GM23338 (cell line): Measurements from ENCODE around the gene COL18A1. TPM values are rescaled to one million over a fixed set of nuclear protein-coding genes. Genes with fewer than 3 reads are reported as not detected.

Experiments
- ATAC-seq: fragments of 200-7000 bp; cut with Tn5 transposase; 3 replicates; pipeline ENCODE4 v1.9.1; 2020
- DNase-seq: peaks from one replicate; pipeline ENCODE4 v3.0.0-alpha.2; 2015; ENCODE audit warnings: low spot score
- H2AFZ ChIP-seq: fragments of 200-600 bp; sonication (generic); 2 replicates; pipeline ENCODE4 v1.8.0; 2016; ENCODE audit warnings: antibody characterized with exemption, mild to moderate bottlenecking, moderate library complexity
- H3F3A ChIP-seq: fragments of 200-600 bp; sonication (generic); replicated peaks from 2 replicates; pipeline ENCODE4 v1.8.0; 2017; ENCODE audit warnings: antibody characterized with exemption, mixed run types, low read depth
- H3K27ac ChIP-seq: fragments of 200-600 bp; sonication (generic); 2 replicates; pipeline ENCODE4 v1.6.1; 2016; ENCODE audit warnings: low read depth
- H3K27me3 ChIP-seq: fragments of 200-600 bp; sonication (generic); 2 replicates; pipeline ENCODE4 v1.8.0; 2016; ENCODE audit warnings: mild to moderate bottlenecking, mixed run types, moderate library complexity; ENCODE audit not compliant: insufficient read depth
- H3K36me3 ChIP-seq: fragments of 200-600 bp; sonication (generic); 2 replicates; pipeline ENCODE4 v1.8.0; 2016; ENCODE audit warnings: mild to moderate bottlenecking; ENCODE audit not compliant: insufficient read depth
- H3K4me1 ChIP-seq: fragments of 200-600 bp; sonication (generic); 2 replicates; pipeline ENCODE4 v1.8.0; 2016; ENCODE audit warnings: mild to moderate bottlenecking, moderate library complexity; ENCODE audit not compliant: insufficient read depth
- H3K4me2 ChIP-seq: fragments of 200-600 bp; sonication (generic); 2 replicates; pipeline ENCODE4 v1.7.1; 2017; ENCODE audit warnings: mixed run types
- H3K4me3 ChIP-seq: fragments of 200-600 bp; sonication (generic); 2 replicates; pipeline ENCODE4 v1.6.1; 2016; ENCODE audit warnings: mixed run types
- H3K79me2 ChIP-seq: fragments of 200-600 bp; sonication (generic); replicated peaks from 2 replicates; pipeline ENCODE4 v1.8.0; 2017; ENCODE audit warnings: mild to moderate bottlenecking; ENCODE audit not compliant: insufficient read depth
- H3K9me2 ChIP-seq: fragments of 200-600 bp; sonication (generic); 2 replicates; pipeline ENCODE4 v1.8.0; 2017; ENCODE audit not compliant: insufficient read depth
- H4K20me1 ChIP-seq: fragments of 200-600 bp; sonication (generic); replicated peaks from 2 replicates; pipeline ENCODE4 v1.8.0; 2017; ENCODE audit warnings: mild to moderate bottlenecking; ENCODE audit not compliant: insufficient read depth
- H3K27ac Mint-ChIP-seq: 2 replicates; pipeline ENCODE4 v1.8.0; 2020; ENCODE audit warnings: inconsistent platforms, mild to moderate bottlenecking, moderate library complexity, mixed read lengths
- H3K27me3 Mint-ChIP-seq: 3 replicates; pipeline ENCODE4 v1.8.0; 2022; ENCODE audit warnings: low read depth, mild to moderate bottlenecking, moderate library complexity, mixed read lengths, inconsistent platforms; ENCODE audit not compliant: insufficient read depth, poor library complexity
- H3K36me3 Mint-ChIP-seq: 3 replicates; pipeline ENCODE4 v1.8.0; 2021; ENCODE audit warnings: low read depth, mild to moderate bottlenecking, inconsistent platforms, moderate library complexity, mixed read lengths
- H3K4me1 Mint-ChIP-seq: 3 replicates; pipeline ENCODE4 v1.8.0; 2020; ENCODE audit warnings: mild to moderate bottlenecking, inconsistent platforms, mixed read lengths
- H3K4me3 Mint-ChIP-seq: 3 replicates; pipeline ENCODE4 v1.8.0; 2021; ENCODE audit warnings: moderate library complexity, mild to moderate bottlenecking, inconsistent platforms, mixed read lengths
- H3K9me3 Mint-ChIP-seq: 3 replicates; pipeline ENCODE4 v1.8.0; 2020; ENCODE audit warnings: moderate library complexity, mild to moderate bottlenecking, inconsistent platforms, mixed read lengths
- CREB1 ChIP-seq: fragments of 250-450 bp; sonication (Bioruptor Pico); IDR thresholded peaks from 2 replicates; pipeline ENCODE4 v1.5.0; 2020; ENCODE audit warnings: low read depth, mild to moderate bottlenecking, moderate library complexity
- EZH2 ChIP-seq: fragments of 200-600 bp; sonication (generic); IDR thresholded peaks from one replicate; pipeline ENCODE4 v1.8.0; 2017; ENCODE audit warnings: antibody characterized with exemption, mild to moderate bottlenecking, low read depth; ENCODE audit not compliant: unreplicated experiment
- EZH2phosphoT487 ChIP-seq: fragments of 200-600 bp; sonication (generic); IDR thresholded peaks from one replicate; pipeline ENCODE4 v1.8.1; 2018; ENCODE audit warnings: antibody characterized with exemption; ENCODE audit not compliant: unreplicated experiment
- JUNB ChIP-seq: IDR thresholded peaks from one replicate; pipeline ENCODE4 v1.6.1; 2016; ENCODE audit warnings: antibody characterized with exemption; ENCODE audit not compliant: unreplicated experiment
- NANOG ChIP-seq: IDR thresholded peaks from 2 replicates; pipeline ENCODE4 v1.6.1; 2016; ENCODE audit warnings: antibody characterized with exemption, borderline replicate concordance
- ZNF114 ChIP-seq: fragments of 250-450 bp; sonication (Bioruptor Pico); IDR thresholded peaks from 2 replicates; pipeline ENCODE4 v1.5.0; 2020; ENCODE audit warnings: mild to moderate bottlenecking, moderate library complexity
- ZNF331 ChIP-seq: fragments of 250-450 bp; sonication (Bioruptor Pico); IDR thresholded peaks from 2 replicates; pipeline ENCODE4 v1.5.0; 2020; ENCODE audit warnings: low read depth, mild to moderate bottlenecking, moderate library complexity
- polyA plus RNA-seq: library from polyadenylated mRNA; unstranded; fragments of >200 nt; fragmentation: Nextera tagmentation; extraction: Ambion mirVana; gene quantifications from 2 replicates; pipeline ENCODE4 v1.2.1, GENCODE V29; 2016
- total RNA-seq: library from RNA; depleted of rRNA; stranded (reverse); fragments of >200 nt; shearing (Covaris generic); gene quantifications from 2 replicates; pipeline ENCODE4 v1.2.3, GENCODE V29; 2014
- TF ChIP-seq, protein P1 (sequence below): fragments of 250-450 bp; sonication (Bioruptor Pico); IDR thresholded peaks from 2 replicates; pipeline ENCODE4 v1.5.0; 2020; ENCODE audit warnings: mild to moderate bottlenecking, moderate library complexity
- TF ChIP-seq, protein P2 (sequence below), 2 experiments: fragments of 200-600 bp in 1 of 2; sonication (generic) in 1 of 2; conservative IDR thresholded peaks; 2 replicates each; pipeline versions ENCODE4 v1.5.1 to v1.6.1; 2016 to 2017; ENCODE audit warnings: antibody characterized with exemption in 2 of 2, low read depth in 2 of 2, mild to moderate bottlenecking in 2 of 2, moderate library complexity in 1 of 2
- TF ChIP-seq, protein P3 (sequence below): IDR thresholded peaks from 2 replicates; pipeline ENCODE4 v1.6.1; 2016; ENCODE audit warnings: antibody characterized with exemption

The COL18A1 gene
- total and polyA plus RNA-seq, 2 experiments from 2014 or later, result 38.4 to 430 TPM

DNA sequence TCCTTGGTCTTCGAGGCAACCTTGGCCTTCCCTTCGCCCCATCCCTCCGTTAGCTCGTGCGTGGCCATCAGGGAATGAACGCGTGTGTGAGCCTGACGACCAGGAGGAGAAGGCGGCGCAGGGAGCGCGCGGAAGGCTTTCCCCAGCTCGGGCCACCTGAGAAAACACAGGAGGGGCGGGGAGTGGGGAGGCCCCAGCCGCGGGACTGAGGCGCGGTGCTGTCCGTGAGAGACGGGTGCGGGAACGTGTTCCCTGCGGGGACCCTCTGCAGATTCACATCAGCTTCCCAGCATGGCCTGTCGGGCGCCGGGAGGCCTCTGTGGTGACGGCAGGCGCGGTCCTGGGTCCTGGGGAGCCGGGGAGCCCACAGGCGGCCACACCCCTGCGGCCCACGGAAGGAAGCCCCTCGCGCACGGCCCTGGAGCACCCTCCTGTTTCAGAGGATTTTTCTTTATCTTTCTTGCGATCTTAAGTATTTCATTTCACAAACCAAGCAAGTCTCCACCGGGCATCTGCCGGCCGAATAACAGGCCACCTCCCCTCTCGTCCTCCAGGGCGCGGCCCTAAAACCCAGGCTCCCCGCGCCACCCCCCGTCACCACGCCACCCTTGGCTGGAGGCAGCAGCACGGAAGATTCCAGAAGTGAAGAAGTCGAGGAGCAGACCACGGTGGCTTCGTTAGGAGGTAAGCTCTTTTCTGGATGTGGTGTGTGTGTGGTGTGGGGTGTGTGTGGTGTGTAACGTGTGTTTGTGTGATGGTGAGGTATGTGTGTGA lies 71.0 kb downstream of the COL18A1 start:
- Histone ChIP-seq H3K27me3 (no peaks in the 10 kb centered on the region), H2AFZ (no peak overlapping the region), H3F3A (peaks cover 21% of the 10 kb centered on the region), H3K4me3 (no peak overlapping the region), H3K4me1 (no peaks in the 10 kb centered on the region), H3K27ac (no peak overlapping the region), H3K79me2 (peaks cover 33% of the 10 kb centered on the region), H3K36me3 (peaks cover 17% of the 10 kb centered on the region), H3K4me2 (no peak overlapping the region), H4K20me1 (peaks cover 15% of the 10 kb centered on the region; the same call in 1 of the 2 replicates), H3K9me2 (no peaks in the 10 kb centered on the region)
- TF ChIP-seq EZH2, result no peak
- no peak for TF ChIP-seq ZNF114
- no peak for TF ChIP-seq CREB1
- TF ChIP-seq EZH2phosphoT487, result no peak
- H3K27me3 Mint-ChIP-seq, result peaks cover 24% of the 10 kb centered on the region
- H3K4me1 Mint-ChIP-seq, result peaks cover 15% of the 10 kb centered on the region
- no peak overlapping the region for H3K27ac Mint-ChIP-seq
- no peak for ATAC-seq
- DNase-seq, result no peak
- no peak overlapping the region for H3K4me3 Mint-ChIP-seq
- H3K9me3 Mint-ChIP-seq, result peaks cover 8% of the 10 kb centered on the region
- H3K36me3 Mint-ChIP-seq, result peaks cover 51% of the 10 kb centered on the region

DNA sequence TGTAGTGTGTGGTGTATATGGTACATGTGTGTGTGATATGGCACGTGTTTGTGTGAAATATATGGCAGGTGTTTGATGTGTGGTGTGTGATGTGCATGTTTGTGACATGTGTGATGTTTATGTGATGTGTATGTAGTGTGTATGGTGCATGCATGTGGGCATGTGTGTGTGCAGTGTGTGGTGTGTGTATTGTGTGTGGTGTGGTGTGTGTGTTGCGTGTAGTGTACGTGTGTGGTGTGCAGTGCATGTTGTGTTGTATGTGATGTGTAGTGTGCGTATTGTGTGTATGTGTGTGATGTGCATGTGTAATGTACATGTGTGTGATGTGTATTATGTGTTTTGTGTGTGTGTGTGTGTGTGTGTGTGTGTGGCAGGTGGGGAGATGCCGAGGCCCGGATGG lies 71.6 kb downstream of the COL18A1 start:
- Mint-ChIP-seq H3K4me3 (no peak overlapping the region), H3K36me3 (peaks cover 48% of the 10 kb centered on the region), H3K27ac (no peak overlapping the region), H3K27me3 (peaks cover 22% of the 10 kb centered on the region), H3K9me3 (peaks cover 8% of the 10 kb centered on the region), H3K4me1 (peaks cover 9% of the 10 kb centered on the region)
- Histone ChIP-seq H3K4me1 (no peaks in the 10 kb centered on the region), H3F3A (peaks cover 21% of the 10 kb centered on the region), H3K36me3 (peaks cover 17% of the 10 kb centered on the region), H3K4me2 (no peak overlapping the region), H3K9me2 (no peaks in the 10 kb centered on the region), H4K20me1 (peaks cover 9% of the 10 kb centered on the region; the same call in 1 of the 2 replicates), H3K27ac (no peak overlapping the region), H3K79me2 (peaks cover 27% of the 10 kb centered on the region), H2AFZ (no peak overlapping the region), H3K4me3 (no peak overlapping the region), H3K27me3 (no peaks in the 10 kb centered on the region)
- ATAC-seq, result no peak
- TF ChIP-seq ZNF331 (CRISPR knock-in tag) (no peak), CREB1 (no peak), JUNB (no peak), ZNF114 (no peak), EZH2phosphoT487 (no peak), NANOG (no peak), EZH2 (no peak)
- TF ChIP-seq, protein P1, sequence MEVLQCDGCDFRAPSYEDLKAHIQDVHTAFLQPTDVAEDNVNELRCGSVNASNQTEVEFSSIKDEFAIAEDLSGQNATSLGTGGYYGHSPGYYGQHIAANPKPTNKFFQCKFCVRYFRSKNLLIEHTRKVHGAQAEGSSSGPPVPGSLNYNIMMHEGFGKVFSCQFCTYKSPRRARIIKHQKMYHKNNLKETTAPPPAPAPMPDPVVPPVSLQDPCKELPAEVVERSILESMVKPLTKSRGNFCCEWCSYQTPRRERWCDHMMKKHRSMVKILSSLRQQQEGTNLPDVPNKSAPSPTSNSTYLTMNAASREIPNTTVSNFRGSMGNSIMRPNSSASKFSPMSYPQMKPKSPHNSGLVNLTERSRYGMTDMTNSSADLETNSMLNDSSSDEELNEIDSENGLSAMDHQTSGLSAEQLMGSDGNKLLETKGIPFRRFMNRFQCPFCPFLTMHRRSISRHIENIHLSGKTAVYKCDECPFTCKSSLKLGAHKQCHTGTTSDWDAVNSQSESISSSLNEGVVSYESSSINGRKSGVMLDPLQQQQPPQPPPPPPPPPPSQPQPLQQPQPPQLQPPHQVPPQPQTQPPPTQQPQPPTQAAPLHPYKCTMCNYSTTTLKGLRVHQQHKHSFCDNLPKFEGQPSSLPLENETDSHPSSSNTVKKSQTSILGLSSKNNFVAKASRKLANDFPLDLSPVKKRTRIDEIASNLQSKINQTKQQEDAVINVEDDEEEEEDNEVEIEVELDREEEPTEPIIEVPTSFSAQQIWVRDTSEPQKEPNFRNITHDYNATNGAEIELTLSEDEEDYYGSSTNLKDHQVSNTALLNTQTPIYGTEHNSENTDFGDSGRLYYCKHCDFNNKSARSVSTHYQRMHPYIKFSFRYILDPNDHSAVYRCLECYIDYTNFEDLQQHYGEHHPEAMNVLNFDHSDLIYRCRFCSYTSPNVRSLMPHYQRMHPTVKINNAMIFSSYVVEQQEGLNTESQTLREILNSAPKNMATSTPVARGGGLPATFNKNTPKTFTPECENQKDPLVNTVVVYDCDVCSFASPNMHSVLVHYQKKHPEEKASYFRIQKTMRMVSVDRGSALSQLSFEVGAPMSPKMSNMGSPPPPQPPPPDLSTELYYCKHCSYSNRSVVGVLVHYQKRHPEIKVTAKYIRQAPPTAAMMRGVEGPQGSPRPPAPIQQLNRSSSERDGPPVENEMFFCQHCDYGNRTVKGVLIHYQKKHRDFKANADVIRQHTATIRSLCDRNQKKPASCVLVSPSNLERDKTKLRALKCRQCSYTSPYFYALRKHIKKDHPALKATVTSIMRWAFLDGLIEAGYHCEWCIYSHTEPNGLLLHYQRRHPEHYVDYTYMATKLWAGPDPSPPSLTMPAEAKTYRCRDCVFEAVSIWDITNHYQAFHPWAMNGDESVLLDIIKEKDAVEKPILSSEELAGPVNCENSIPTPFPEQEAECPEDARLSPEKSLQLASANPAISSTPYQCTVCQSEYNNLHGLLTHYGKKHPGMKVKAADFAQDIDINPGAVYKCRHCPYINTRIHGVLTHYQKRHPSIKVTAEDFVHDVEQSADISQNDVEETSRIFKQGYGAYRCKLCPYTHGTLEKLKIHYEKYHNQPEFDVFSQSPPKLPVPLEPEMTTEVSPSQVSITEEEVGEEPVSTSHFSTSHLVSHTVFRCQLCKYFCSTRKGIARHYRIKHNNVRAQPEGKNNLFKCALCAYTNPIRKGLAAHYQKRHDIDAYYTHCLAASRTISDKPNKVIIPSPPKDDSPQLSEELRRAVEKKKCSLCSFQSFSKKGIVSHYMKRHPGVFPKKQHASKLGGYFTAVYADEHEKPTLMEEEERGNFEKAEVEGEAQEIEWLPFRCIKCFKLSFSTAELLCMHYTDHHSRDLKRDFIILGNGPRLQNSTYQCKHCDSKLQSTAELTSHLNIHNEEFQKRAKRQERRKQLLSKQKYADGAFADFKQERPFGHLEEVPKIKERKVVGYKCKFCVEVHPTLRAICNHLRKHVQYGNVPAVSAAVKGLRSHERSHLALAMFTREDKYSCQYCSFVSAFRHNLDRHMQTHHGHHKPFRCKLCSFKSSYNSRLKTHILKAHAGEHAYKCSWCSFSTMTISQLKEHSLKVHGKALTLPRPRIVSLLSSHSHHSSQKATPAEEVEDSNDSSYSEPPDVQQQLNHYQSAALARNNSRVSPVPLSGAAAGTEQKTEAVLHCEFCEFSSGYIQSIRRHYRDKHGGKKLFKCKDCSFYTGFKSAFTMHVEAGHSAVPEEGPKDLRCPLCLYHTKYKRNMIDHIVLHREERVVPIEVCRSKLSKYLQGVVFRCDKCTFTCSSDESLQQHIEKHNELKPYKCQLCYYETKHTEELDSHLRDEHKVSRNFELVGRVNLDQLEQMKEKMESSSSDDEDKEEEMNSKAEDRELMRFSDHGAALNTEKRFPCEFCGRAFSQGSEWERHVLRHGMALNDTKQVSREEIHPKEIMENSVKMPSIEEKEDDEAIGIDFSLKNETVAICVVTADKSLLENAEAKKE (CRISPR knock-in tag), result no peak
- TF ChIP-seq, protein P2, sequence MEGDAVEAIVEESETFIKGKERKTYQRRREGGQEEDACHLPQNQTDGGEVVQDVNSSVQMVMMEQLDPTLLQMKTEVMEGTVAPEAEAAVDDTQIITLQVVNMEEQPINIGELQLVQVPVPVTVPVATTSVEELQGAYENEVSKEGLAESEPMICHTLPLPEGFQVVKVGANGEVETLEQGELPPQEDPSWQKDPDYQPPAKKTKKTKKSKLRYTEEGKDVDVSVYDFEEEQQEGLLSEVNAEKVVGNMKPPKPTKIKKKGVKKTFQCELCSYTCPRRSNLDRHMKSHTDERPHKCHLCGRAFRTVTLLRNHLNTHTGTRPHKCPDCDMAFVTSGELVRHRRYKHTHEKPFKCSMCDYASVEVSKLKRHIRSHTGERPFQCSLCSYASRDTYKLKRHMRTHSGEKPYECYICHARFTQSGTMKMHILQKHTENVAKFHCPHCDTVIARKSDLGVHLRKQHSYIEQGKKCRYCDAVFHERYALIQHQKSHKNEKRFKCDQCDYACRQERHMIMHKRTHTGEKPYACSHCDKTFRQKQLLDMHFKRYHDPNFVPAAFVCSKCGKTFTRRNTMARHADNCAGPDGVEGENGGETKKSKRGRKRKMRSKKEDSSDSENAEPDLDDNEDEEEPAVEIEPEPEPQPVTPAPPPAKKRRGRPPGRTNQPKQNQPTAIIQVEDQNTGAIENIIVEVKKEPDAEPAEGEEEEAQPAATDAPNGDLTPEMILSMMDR (conservative IDR thresholded peaks at IDR 0.05; ENCODE audit: low read depth in 2 of 2), result no peak
- TF ChIP-seq, protein P3, sequence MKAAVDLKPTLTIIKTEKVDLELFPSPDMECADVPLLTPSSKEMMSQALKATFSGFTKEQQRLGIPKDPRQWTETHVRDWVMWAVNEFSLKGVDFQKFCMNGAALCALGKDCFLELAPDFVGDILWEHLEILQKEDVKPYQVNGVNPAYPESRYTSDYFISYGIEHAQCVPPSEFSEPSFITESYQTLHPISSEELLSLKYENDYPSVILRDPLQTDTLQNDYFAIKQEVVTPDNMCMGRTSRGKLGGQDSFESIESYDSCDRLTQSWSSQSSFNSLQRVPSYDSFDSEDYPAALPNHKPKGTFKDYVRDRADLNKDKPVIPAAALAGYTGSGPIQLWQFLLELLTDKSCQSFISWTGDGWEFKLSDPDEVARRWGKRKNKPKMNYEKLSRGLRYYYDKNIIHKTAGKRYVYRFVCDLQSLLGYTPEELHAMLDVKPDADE, result no peak
- DNase-seq, result no peak
